ENCODE measurements around the gene NPTX2. TPM values are rescaled to one million over a fixed set of nuclear protein-coding genes. Genes with fewer than 3 reads are reported as not detected.

The NPTX2 gene
- total RNA-seq, 4 donors from 2014 or later = 10.1 to 49.8 (median 24.7) TPM

DNA sequence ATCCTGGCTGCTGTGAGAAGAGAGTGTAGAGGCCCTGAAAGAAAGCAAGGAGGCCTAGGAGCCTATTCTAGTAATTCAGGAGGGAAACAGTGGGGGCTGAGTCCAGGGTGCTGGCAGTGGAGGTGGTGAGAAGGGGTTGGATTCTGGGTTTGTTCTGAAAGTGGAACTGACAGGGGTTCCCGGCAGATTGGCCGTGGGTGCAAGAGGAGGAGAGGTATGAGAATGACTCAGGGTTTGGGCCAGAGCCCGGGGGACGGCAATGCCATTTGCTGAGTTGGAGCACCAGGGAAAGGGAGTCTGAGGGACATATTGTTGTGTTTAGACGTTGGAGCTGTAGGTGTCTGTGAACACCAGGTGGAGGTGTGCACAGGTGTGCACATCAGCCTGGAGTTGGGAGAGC, 38.5 kb downstream of the NPTX2 start:
- H3K36me3 ChIP-seq = no peaks in the 10 kb centered on the region
- TF ChIP-seq POLR2AphosphoS5 (IDR thresholded peaks at IDR 0.05) = no peak
- TF ChIP-seq, protein P1, sequence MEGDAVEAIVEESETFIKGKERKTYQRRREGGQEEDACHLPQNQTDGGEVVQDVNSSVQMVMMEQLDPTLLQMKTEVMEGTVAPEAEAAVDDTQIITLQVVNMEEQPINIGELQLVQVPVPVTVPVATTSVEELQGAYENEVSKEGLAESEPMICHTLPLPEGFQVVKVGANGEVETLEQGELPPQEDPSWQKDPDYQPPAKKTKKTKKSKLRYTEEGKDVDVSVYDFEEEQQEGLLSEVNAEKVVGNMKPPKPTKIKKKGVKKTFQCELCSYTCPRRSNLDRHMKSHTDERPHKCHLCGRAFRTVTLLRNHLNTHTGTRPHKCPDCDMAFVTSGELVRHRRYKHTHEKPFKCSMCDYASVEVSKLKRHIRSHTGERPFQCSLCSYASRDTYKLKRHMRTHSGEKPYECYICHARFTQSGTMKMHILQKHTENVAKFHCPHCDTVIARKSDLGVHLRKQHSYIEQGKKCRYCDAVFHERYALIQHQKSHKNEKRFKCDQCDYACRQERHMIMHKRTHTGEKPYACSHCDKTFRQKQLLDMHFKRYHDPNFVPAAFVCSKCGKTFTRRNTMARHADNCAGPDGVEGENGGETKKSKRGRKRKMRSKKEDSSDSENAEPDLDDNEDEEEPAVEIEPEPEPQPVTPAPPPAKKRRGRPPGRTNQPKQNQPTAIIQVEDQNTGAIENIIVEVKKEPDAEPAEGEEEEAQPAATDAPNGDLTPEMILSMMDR (IDR thresholded peaks at IDR 0.05) = no peak
- no peak for TF ChIP-seq EP300 (IDR thresholded peaks at IDR 0.05)
- TF ChIP-seq POLR2A (IDR thresholded peaks at IDR 0.05) = no peak
- 87 to 94% methylated on average over 5 of the region's 5 CpGs for WGBS, 2 donors (ENCODE audit: low coverage in 1 of 2)

DNA sequence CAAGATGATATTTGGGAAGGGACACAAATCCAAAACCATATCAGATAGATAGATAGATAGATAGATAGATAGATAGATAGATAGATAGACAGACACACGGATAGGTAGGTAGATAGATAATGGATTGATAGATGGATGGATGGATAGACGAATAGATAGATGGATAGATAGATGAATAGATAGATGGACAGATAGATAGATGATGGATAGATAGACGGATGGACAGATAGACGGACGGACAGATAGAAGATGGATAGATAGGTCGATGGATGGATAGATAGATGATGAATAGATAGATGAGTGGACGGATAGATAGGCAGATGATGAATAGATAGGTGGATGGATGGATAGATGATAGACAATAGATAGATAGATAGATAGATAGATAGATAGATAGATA, 39.8 kb downstream of the NPTX2 start:
- H3K27ac ChIP-seq = no peak overlapping the region
- H3K27me3 ChIP-seq = peaks cover 6% of the 10 kb centered on the region
- no peaks in the 10 kb centered on the region for H3K36me3 ChIP-seq
- H3K4me1 ChIP-seq = no peaks in the 10 kb centered on the region
- peaks cover 0 to 9% (median 0%) of the 10 kb centered on the region in 3 donors for H3K9me3 ChIP-seq
- no peak overlapping the region for H3K4me3 ChIP-seq
- 88 to 95% methylated on average over 6 to 7 of the region's 7 CpGs for WGBS, 2 donors (ENCODE audit: low coverage in 1 of 2)
- ATAC-seq = no peak
- TF ChIP-seq, protein P1 (IDR thresholded peaks at IDR 0.05) = no peak
- TF ChIP-seq POLR2A (IDR thresholded peaks at IDR 0.05) = no peak
- TF ChIP-seq POLR2AphosphoS5 (IDR thresholded peaks at IDR 0.05) = no peak
- no peak for TF ChIP-seq EP300 (IDR thresholded peaks at IDR 0.05)

More for the DNA sequence above, 38.5 kb downstream of the NPTX2 start:
- Histone ChIP-seq H3K4me3 (no peak overlapping the region), H3K27ac (no peak overlapping the region), H3K4me1 (no peaks in the 10 kb centered on the region), H3K9me3 (no peaks in the 10 kb centered on the region), H3K27me3 (peaks cover 6% of the 10 kb centered on the region)
- no peak for ATAC-seq

DNA sequence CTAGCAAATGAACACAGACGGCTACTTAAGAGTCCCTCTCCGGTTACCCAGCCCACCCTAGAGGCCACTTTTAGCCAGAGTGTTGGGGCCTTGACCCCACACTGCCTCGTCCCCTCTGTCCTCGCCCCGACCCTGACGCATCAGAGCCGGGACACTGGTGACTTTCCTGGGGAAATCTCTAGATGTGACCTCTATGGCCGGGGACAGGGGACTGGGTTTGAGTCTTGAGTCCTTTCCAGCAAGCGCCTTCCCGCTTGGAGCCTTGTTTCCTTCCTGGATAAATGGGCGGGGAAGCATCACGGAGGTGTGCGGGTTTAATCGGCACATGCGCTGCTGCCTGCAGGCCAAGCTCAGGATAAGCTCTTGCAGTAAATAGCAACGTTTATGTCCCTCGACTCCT, 40.7 kb downstream of the NPTX2 start:
- TF ChIP-seq, protein P1 (IDR thresholded peaks at IDR 0.05) = no peak
- no peak for TF ChIP-seq EP300 (IDR thresholded peaks at IDR 0.05)
- no peak for TF ChIP-seq POLR2AphosphoS5 (IDR thresholded peaks at IDR 0.05)
- peaks cover 0 to 15% (median 0%) of the 10 kb centered on the region in 3 donors for H3K9me3 ChIP-seq
- no peak overlapping the region for H3K4me3 ChIP-seq
- 40% methylated on average over 1 of the region's 17 CpGs; no CpG with 5 or more reads in 1 of the 2 donors for WGBS, 2 donors (ENCODE audit: low coverage in 1 of 2)
- no peaks in the 10 kb centered on the region for H3K36me3 ChIP-seq
- no peaks in the 10 kb centered on the region for H3K4me1 ChIP-seq
- H3K27me3 ChIP-seq = peaks cover 6% of the 10 kb centered on the region
- no peak for ATAC-seq
- no peak overlapping the region for H3K27ac ChIP-seq

DNA sequence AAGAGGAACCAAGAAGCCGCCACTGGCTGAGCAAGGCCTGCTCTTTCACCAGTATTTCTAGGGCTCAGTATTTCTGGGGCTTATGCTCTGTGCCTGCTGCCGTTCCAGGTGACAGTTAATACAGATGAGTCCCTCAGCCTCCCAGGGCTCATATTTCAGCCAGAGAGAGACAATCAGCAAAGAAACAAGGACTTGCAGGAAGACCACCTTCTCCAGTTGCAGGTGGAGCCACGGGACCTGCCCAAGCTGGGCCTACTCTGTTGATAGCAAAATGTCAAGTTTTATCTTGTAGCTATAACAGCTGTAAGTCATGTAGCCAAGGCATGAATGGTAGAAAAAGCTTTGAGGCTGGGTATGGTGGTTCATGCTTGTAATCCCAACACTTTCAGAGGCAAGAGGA, 42.7 kb downstream of the NPTX2 start:
- TF ChIP-seq EP300 (IDR thresholded peaks at IDR 0.05) (no peak), POLR2A (IDR thresholded peaks at IDR 0.05) (no peak), POLR2AphosphoS5 (IDR thresholded peaks at IDR 0.05) (no peak)
- TF ChIP-seq, protein P1 (IDR thresholded peaks at IDR 0.05) = no peak
- ATAC-seq = no peak
- no peaks in the 10 kb centered on the region for H3K4me1 ChIP-seq
- peaks cover 6% of the 10 kb centered on the region for H3K27me3 ChIP-seq
- 56% methylated on average over 3 of the region's 3 CpGs; no CpG with 5 or more reads in 1 of the 2 donors for WGBS, 2 donors (ENCODE audit: low coverage in 1 of 2)
- H3K36me3 ChIP-seq = no peaks in the 10 kb centered on the region
- no peak overlapping the region for H3K27ac ChIP-seq
- H3K4me3 ChIP-seq = no peak overlapping the region
- H3K9me3 ChIP-seq = peaks cover 0 to 30% (median 0%) of the 10 kb centered on the region in 3 donors

DNA sequence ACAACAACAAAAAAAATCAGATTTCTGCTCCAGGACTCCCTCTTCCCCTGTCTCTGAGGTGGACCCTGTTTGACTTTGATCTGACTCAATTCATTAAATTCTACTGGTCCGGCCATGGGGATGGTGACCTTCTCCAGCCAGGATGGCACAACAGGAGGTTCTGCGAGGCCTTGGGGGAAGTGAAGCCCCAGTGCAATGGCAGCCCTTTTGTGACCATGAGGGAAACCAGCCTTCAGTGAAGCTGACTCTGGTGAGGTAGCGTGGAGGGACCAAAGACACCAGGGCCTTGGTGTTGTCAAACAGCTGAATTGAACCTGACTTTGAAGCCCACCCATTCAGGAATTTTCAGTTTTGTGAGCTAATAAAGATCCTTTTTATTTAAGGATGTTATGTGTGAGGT, 44.5 kb downstream of the NPTX2 start:
- WGBS, 2 donors (ENCODE audit: low coverage in 1 of 2) = 63 to 65% methylated on average over 2 to 3 of the region's 3 CpGs
- ATAC-seq = no peak
- Histone ChIP-seq H3K9me3 (peaks cover 0 to 30% (median 0%) of the 10 kb centered on the region in 3 donors), H3K27me3 (peaks cover 6% of the 10 kb centered on the region), H3K36me3 (no peaks in the 10 kb centered on the region), H3K27ac (no peak overlapping the region), H3K4me1 (no peaks in the 10 kb centered on the region), H3K4me3 (no peak overlapping the region)
- TF ChIP-seq, protein P1 (IDR thresholded peaks at IDR 0.05) = no peak
- no peak for TF ChIP-seq POLR2A (IDR thresholded peaks at IDR 0.05)
- no peak for TF ChIP-seq POLR2AphosphoS5 (IDR thresholded peaks at IDR 0.05)
- TF ChIP-seq EP300 (IDR thresholded peaks at IDR 0.05) = no peak

Measured in gastroesophageal sphincter (tissue), 4 donors.